Endothelial cell of umbilical vein (primary cell): Measurements from ENCODE around the gene C16orf86.

Source experiments
- EZH2 ChIP-seq: IDR thresholded peaks from 2 replicates; pipeline ENCODE4 v1.6.1; 2012; ENCODE audit warnings: borderline replicate concordance, low read depth, mild to moderate bottlenecking, moderate library complexity, low read length, inconsistent platforms; ENCODE audit not compliant: severe bottlenecking
- JUN ChIP-seq: IDR thresholded peaks from 2 replicates; pipeline ENCODE4 v1.6.1; 2011; ENCODE audit warnings: borderline replicate concordance, low read depth; ENCODE audit not compliant: insufficient read length, insufficient read depth
- POLR2AphosphoS5 ChIP-seq: IDR thresholded peaks from 2 replicates; pipeline ENCODE4 v1.6.1; 2012; ENCODE audit warnings: low read depth, mild to moderate bottlenecking, control low read depth, low read length, moderate library complexity; ENCODE audit not compliant: insufficient read depth
- TF ChIP-seq, protein P1 (sequence below), 2 donors: IDR thresholded peaks; 1 replicate in 1 of 2; 2 replicates in 1 of 2; pipeline ENCODE4 v1.5.1; 2011; ENCODE audit warnings: low read length in 2 of 2, mild to moderate bottlenecking in 2 of 2, moderate library complexity in 2 of 2, control low read depth in 1 of 2, inconsistent platforms in 1 of 2, low read depth in 1 of 2; ENCODE audit not compliant: insufficient read depth in 1 of 2; ENCODE audit errors: extremely low read depth in 1 of 2

DNA sequence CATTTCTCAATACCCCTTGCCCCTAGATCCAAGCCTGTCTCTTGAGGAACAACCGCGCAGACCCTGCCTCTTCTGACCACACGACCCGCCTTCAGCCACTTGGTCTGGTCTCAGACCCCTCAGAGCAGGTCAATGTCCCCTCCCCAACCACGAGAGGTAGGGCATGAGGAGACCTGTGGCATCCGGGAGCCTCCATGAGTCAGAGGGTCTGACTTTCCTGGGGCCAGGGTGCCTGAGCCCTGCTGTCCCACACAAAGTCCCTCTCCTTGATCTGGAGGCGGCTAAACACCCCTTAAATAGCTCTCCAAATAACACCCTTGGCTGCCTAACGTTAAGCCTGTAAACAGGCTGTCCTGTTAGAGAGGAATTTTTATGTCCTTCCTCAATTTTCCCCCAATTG lies 16.6 kb upstream of the C16orf86 start:
- TF ChIP-seq, protein P1, sequence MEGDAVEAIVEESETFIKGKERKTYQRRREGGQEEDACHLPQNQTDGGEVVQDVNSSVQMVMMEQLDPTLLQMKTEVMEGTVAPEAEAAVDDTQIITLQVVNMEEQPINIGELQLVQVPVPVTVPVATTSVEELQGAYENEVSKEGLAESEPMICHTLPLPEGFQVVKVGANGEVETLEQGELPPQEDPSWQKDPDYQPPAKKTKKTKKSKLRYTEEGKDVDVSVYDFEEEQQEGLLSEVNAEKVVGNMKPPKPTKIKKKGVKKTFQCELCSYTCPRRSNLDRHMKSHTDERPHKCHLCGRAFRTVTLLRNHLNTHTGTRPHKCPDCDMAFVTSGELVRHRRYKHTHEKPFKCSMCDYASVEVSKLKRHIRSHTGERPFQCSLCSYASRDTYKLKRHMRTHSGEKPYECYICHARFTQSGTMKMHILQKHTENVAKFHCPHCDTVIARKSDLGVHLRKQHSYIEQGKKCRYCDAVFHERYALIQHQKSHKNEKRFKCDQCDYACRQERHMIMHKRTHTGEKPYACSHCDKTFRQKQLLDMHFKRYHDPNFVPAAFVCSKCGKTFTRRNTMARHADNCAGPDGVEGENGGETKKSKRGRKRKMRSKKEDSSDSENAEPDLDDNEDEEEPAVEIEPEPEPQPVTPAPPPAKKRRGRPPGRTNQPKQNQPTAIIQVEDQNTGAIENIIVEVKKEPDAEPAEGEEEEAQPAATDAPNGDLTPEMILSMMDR (IDR thresholded peaks at IDR 0.05; ENCODE audit: extremely low read depth in 1 of 2, insufficient read depth in 1 of 2, low read depth in 1 of 2, low read length in 2 of 2) = no peak
- no peak for TF ChIP-seq POLR2AphosphoS5
- TF ChIP-seq EZH2 = no peak
- no peak for TF ChIP-seq JUN
